Endothelial cell of umbilical vein (primary cell): Measurements from ENCODE around the gene TCF15. TPM values are rescaled to one million over a fixed set of nuclear protein-coding genes. Genes with fewer than 3 reads are reported as not detected.

ENCODE experiments used
- BruUV-seq: library from RNA; stranded (reverse); fragments of 400-500 nt; replicated peaks from 2 replicates; lab custom pipeline; 2021; lab: Mats Ljungman, UMichigan
- CTCF ChIA-PET: fragments of 300-600, 350-600 bp; sonication (Branson Sonifier 250); formaldehyde crosslinking; loops from one replicate; lab custom pipeline; 2021; ENCODE audit warnings: antibody characterized with exemption, inconsistent platforms; lab: Charles Lee
- POLR2A ChIA-PET: fragments of 300-600, 350-600 bp; sonication (Branson Sonifier 250); formaldehyde crosslinking; loops from one replicate; lab custom pipeline; 2021; ENCODE audit warnings: antibody characterized with exemption, inconsistent platforms; lab: Charles Lee
- DNase-seq: peaks from one replicate; pipeline ENCODE4 v3.0.0-alpha.2; 2011; ENCODE audit warnings: low read depth, low spot score
- FAIRE-seq: peaks from 2 replicates; lab custom pipeline; 2011; peaks lifted over from hg19 to GRCh38; lab: Jason Lieb, UNC
- H2AFZ ChIP-seq: 2 replicates; pipeline ENCODE4 v1.6.0; 2012; ENCODE audit warnings: low read depth, low read length, control low read depth, inconsistent platforms
- H3K27ac ChIP-seq: 2 replicates; pipeline ENCODE4 v1.5.1; 2011; ENCODE audit warnings: low read depth, mild to moderate bottlenecking, control low read depth, low read length, moderate library complexity; ENCODE audit not compliant: insufficient read depth
- H3K27me3 ChIP-seq, 2 experiments: 2 replicates each; pipeline versions ENCODE4 v1.6.0 to v1.6.1; 2011; ENCODE audit warnings: low read length in 2 of 2, mixed read lengths in 1 of 2; ENCODE audit not compliant: control insufficient read depth in 2 of 2, insufficient read depth in 2 of 2
- H3K36me3 ChIP-seq, 2 experiments: 2 replicates in 1 of 2; 3 replicates in 1 of 2; pipeline ENCODE4 v1.5.1; 2011; ENCODE audit warnings: low read length in 2 of 2, mild to moderate bottlenecking in 1 of 2, moderate library complexity in 1 of 2; ENCODE audit not compliant: control insufficient read depth in 2 of 2, insufficient read depth in 2 of 2; ENCODE audit errors: extremely low read depth in 1 of 2
- H3K4me1 ChIP-seq: 3 replicates; pipeline ENCODE4 v1.5.1; 2011; ENCODE audit warnings: mild to moderate bottlenecking, low read length; ENCODE audit not compliant: control insufficient read depth, insufficient read depth; ENCODE audit errors: extremely low read depth
- H3K4me2 ChIP-seq: 2 replicates; pipeline ENCODE4 v1.6.1; 2011; ENCODE audit warnings: low read length, control low read depth, mixed read lengths; ENCODE audit not compliant: insufficient read depth
- H3K4me3 ChIP-seq, 3 experiments: fragments of 200-600 bp in 1 of 3; sonication (generic), shearing (Covaris generic) in 1 of 3; replicated peaks in 1 of 3; 2 replicates each; pipeline ENCODE4 v1.5.1; 2011 to 2016; ENCODE audit warnings: control low read depth in 3 of 3, low read length in 3 of 3, mild to moderate bottlenecking in 2 of 3, inconsistent platforms in 1 of 3, low read depth in 1 of 3, moderate library complexity in 1 of 3; ENCODE audit not compliant: insufficient read depth in 1 of 3
- H3K79me2 ChIP-seq: 2 replicates; pipeline ENCODE4 v1.6.0; 2012; ENCODE audit warnings: low read length, inconsistent platforms; ENCODE audit not compliant: control insufficient read depth, insufficient read depth
- H3K9ac ChIP-seq: replicated peaks from 2 replicates; pipeline ENCODE3; 2011; ENCODE audit warnings: low read length, control low read depth; ENCODE audit not compliant: insufficient read depth; ENCODE audit errors: extremely low read depth
- H3K9me1 ChIP-seq: replicated peaks from 3 replicates; pipeline ENCODE4 v1.6.0; 2011; ENCODE audit warnings: mild to moderate bottlenecking, low read length; ENCODE audit not compliant: control insufficient read depth, insufficient read depth; ENCODE audit errors: extremely low read depth
- H3K9me3 ChIP-seq: replicated peaks from 2 replicates; pipeline ENCODE4 v1.5.1; 2012; ENCODE audit warnings: low read length, inconsistent platforms; ENCODE audit not compliant: control insufficient read depth, insufficient read depth
- H4K20me1 ChIP-seq: replicated peaks from 2 replicates; pipeline ENCODE3; 2011; ENCODE audit warnings: mild to moderate bottlenecking, low read length; ENCODE audit not compliant: control insufficient read depth, insufficient read depth; ENCODE audit errors: extremely low read depth
- CTCF ChIP-seq, 2 donors: IDR thresholded peaks; 1 replicate in 1 of 2; 2 replicates in 1 of 2; pipeline ENCODE4 v1.5.1; 2011; ENCODE audit warnings: low read length in 2 of 2, mild to moderate bottlenecking in 2 of 2, moderate library complexity in 2 of 2, control low read depth in 1 of 2, inconsistent platforms in 1 of 2, low read depth in 1 of 2; ENCODE audit not compliant: insufficient read depth in 1 of 2; ENCODE audit errors: extremely low read depth in 1 of 2
- EZH2 ChIP-seq: IDR thresholded peaks from 2 replicates; pipeline ENCODE4 v1.6.1; 2012; ENCODE audit warnings: borderline replicate concordance, low read depth, mild to moderate bottlenecking, moderate library complexity, low read length, inconsistent platforms; ENCODE audit not compliant: severe bottlenecking
- FOS ChIP-seq: IDR thresholded peaks from 2 replicates; pipeline ENCODE4 v1.6.1; 2011; ENCODE audit warnings: mild to moderate bottlenecking, low read length, moderate library complexity, borderline replicate concordance; ENCODE audit not compliant: insufficient read depth
- GATA2 ChIP-seq: IDR thresholded peaks from 2 replicates; pipeline ENCODE4 v1.7.0; 2011; ENCODE audit warnings: low read depth, mild to moderate bottlenecking, moderate library complexity, mixed read lengths, low read length; ENCODE audit not compliant: insufficient read length, insufficient read depth
- JUN ChIP-seq: IDR thresholded peaks from 2 replicates; pipeline ENCODE4 v1.6.1; 2011; ENCODE audit warnings: borderline replicate concordance, low read depth; ENCODE audit not compliant: insufficient read length, insufficient read depth
- MAX ChIP-seq: IDR thresholded peaks from 2 replicates; pipeline ENCODE4 v1.6.1; 2011; ENCODE audit not compliant: insufficient read depth, insufficient read length
- MYC ChIP-seq: IDR thresholded peaks from one replicate; pipeline ENCODE4 v1.6.1; 2011; ENCODE audit warnings: mild to moderate bottlenecking, low read depth, low read length
- POLR2A ChIP-seq: IDR thresholded peaks from 2 replicates; pipeline ENCODE4 v1.6.1; 2012; ENCODE audit warnings: low read depth, mild to moderate bottlenecking, control low read depth, low read length
- POLR2AphosphoS5 ChIP-seq: IDR thresholded peaks from 2 replicates; pipeline ENCODE4 v1.6.1; 2012; ENCODE audit warnings: low read depth, mild to moderate bottlenecking, control low read depth, low read length, moderate library complexity; ENCODE audit not compliant: insufficient read depth
- dilution Hi-C: fragments of 300-500 bp; cut with MboI; formaldehyde crosslinking; loops from one replicate; pipeline ENCODE4 v1.15.0; 2019; ENCODE audit warnings: low sequenced_read_pairs; ENCODE audit not compliant: extremely low pct_ligation_motif_present
- intact Hi-C: fragments of 100-400 bp; cut with micrococcal nuclease; formaldehyde crosslinking; loops from one replicate; pipeline ENCODE4 v1.10.0; 2022
- polyA plus RNA-seq, 4 experiments: library from polyadenylated mRNA; depleted of rRNA in 3 of 4; stranded (reverse) in 3 of 4; unstranded in 1 of 4; fragments of >200 nt; gene quantifications; 2 replicates each; pipeline versions ENCODE4 v1.2.1 to v1.2.3, GENCODE V29; 2011 to 2012; ENCODE audit warnings: missing spikeins in 1 of 4
- total RNA-seq: library from RNA; stranded (reverse); gene quantifications from 2 replicates; pipeline ENCODE4 v1.2.3, GENCODE V29; 2021

Gene TCF15
- total and polyA plus RNA-seq, 2 donors (not counting 3 experiments of a cell fraction or from before 2014, with no cell fraction given): 0.07 to 1.3 TPM

GRCh38 chr20:647479-648019, 37.4 kb upstream of the TCF15 start:
- DNase-seq (no peak), FAIRE-seq (no peak)
- no peaks in the 10 kb centered on the region for H3K9me1 ChIP-seq
- no peaks in the 10 kb centered on the region for H3K27me3 ChIP-seq
- peaks cover 3 to 15% of the 10 kb centered on the region in 2 experiments for H3K36me3 ChIP-seq
- ChIA-PET POLR2A (no interaction called here), CTCF (interaction anchor here (2.2 to 6.3 kb wide), 4 partner anchors 10 to 86 kb away, joined by 8 to 298 read pairs (median 54); no protein-coding TSS in a partner anchor)
- no peak for TF ChIP-seq POLR2AphosphoS5
- TF ChIP-seq JUN: no peak
- no peak for TF ChIP-seq MAX
- no peak for TF ChIP-seq GATA2
- TF ChIP-seq POLR2A: no peak
- TF ChIP-seq EZH2: no peak
- TF ChIP-seq FOS: no peak
- no peak for TF ChIP-seq MYC
- TF ChIP-seq CTCF (IDR thresholded peaks at IDR 0.05; ENCODE audit: extremely low read depth in 1 of 2, insufficient read depth in 1 of 2, low read depth in 1 of 2, low read length in 2 of 2): no peak
- no peak overlapping the region for H2AFZ ChIP-seq
- no peaks in the 10 kb centered on the region for H4K20me1 ChIP-seq
- intact Hi-C loops: no loop called here
- no peaks in the 10 kb centered on the region for H3K9me3 ChIP-seq
- no peak overlapping the region for H3K27ac ChIP-seq
- H3K4me3 ChIP-seq: no peak overlapping the region
- BruUV-seq: no TSS peak
- H3K9ac ChIP-seq: no peak overlapping the region
- H3K4me1 ChIP-seq: peaks cover 8% of the 10 kb centered on the region
- dilution Hi-C loops: no loop called here
- H3K79me2 ChIP-seq: peaks cover 22% of the 10 kb centered on the region
- H3K4me2 ChIP-seq: no peak overlapping the region
